Tibial artery (tissue), 4 donors: Measurements from ENCODE around the gene CKS1B.
A peak's percentile ranks its signal among the peaks of the same experiment; 100 is the strongest.

ENCODE experiments used
- DNase-seq, 2 donors: peaks; one replicate each; pipeline ENCODE4 v3.0.0-alpha.2; 2019
- H3K27ac ChIP-seq, 2 donors: fragments of 200-600 bp; sonication (generic) in 1 of 2; 1 replicate in 1 of 2; 2 replicates in 1 of 2; pipeline ENCODE4 v1.5.1; 2018 to 2019; ENCODE audit warnings: mild to moderate bottlenecking in 1 of 2
- H3K27me3 ChIP-seq, 2 donors: fragments of 200-600 bp; sonication (generic) in 1 of 2; one replicate each; pipeline versions ENCODE4 v1.5.1 to v1.6.0; 2016 to 2019
- H3K36me3 ChIP-seq, 3 donors: fragments of 200-600 bp; sonication (generic) in 2 of 3; one replicate each; pipeline ENCODE4 v1.5.1; 2016 to 2019; ENCODE audit warnings: mild to moderate bottlenecking in 2 of 3
- H3K4me1 ChIP-seq, 4 donors: fragments of 200-600 bp; sonication (generic) in 2 of 4; 1 replicate in 3 of 4; 2 replicates in 1 of 4; pipeline ENCODE4 v1.5.1; 2016 to 2019
- H3K4me3 ChIP-seq, 2 donors: fragments of 200-600 bp; sonication (generic) in 1 of 2; 1 replicate in 1 of 2; 2 replicates in 1 of 2; pipeline ENCODE4 v1.5.1; 2018 to 2019; ENCODE audit warnings: mild to moderate bottlenecking in 2 of 2
- H3K9me3 ChIP-seq, 3 donors: fragments of 200-600 bp; sonication (generic) in 1 of 3; one replicate each; pipeline ENCODE4 v1.5.1; 2016 to 2019
- CTCF ChIP-seq, 2 experiments: fragments of 200-600 bp in 1 of 2; fragments of 450-650 bp in 1 of 2; IDR thresholded peaks; one replicate each; pipeline ENCODE4 v1.5.1; 2017 to 2019; ENCODE audit warnings: antibody characterized with exemption in 2 of 2, mild to moderate bottlenecking in 1 of 2, moderate library complexity in 1 of 2
- intact Hi-C: fragments of 100-400 bp; cut with DNase I; formaldehyde crosslinking; loops from one replicate; pipeline ENCODE4 v1.15.0; 2023; ENCODE audit warnings: low total_unique reads

The CKS1B gene

DNA sequence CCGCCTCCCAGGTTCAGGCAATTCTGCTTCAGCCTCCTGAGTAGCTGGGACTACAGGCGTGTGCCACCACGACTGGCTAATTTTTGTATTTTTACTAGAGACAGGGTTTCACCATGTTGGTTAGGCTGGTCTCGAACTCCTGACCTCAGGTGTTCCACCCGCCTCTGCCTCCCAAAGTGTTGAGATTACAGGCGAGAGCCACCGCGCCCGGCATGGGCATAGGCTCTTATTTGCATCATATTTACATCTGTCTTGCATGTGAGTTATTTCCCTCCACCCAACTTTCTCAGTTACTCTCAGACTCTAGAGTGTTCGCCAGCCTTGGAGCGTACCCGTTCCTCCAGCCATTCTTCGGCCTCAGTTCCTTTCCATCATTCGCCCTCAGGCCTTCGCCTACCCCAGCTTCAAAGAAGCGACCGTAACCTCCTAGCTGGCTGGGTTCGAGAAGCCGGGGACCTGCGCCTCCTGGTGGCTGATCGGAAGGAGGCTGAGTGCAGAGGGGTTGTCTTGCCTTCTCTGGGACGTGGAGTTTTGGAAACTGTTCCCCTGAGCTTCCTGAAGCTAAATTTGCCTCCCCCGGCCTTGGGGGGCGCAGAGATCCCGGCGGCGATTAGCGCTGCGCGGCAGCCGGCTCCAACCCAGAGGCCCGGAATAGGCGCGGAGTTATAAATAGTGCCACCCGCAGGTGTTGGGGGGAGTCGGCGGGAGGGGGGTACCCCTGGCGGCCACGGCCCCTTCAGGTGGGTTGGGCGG lies 24.5 kb downstream of the CKS1B start:
- H3K4me3 ChIP-seq, result peak overlapping the region; percentile 87 to 96
- H3K27me3 ChIP-seq, result no peaks in the 10 kb centered on the region
- intact Hi-C loops, result loop anchor here (5.0 kb wide), 1 partner anchor 37 kb away; the partner anchor contains the start of gene PYGO2
- H3K9me3 ChIP-seq, result no peaks in the 10 kb centered on the region
- peak; percentile 47 to 83 for DNase-seq
- no peaks in the 10 kb centered on the region for H3K36me3 ChIP-seq
- TF ChIP-seq CTCF (IDR thresholded peaks at IDR 0.05), result peak; percentile 65
- H3K4me1 ChIP-seq, result peaks cover 0 to 24% (median 18%) of the 10 kb centered on the region in 4 donors
- H3K27ac ChIP-seq, result peak overlapping the region; percentile 95 to 96

GRCh38 chr1:154999571-155000410 lies 25.3 kb downstream of the CKS1B start:
- H3K4me1 ChIP-seq, result peaks cover 0 to 32% (median 26%) of the 10 kb centered on the region in 4 donors
- peak in 1 of 2 donors; percentile 70 for DNase-seq
- intact Hi-C loops, result loop anchor here (5.0 kb wide), 1 partner anchor 37 kb away; the partner anchor contains the start of gene PYGO2
- peak overlapping the region; percentile 95 to 96 for H3K27ac ChIP-seq
- H3K9me3 ChIP-seq, result no peaks in the 10 kb centered on the region
- no peak for TF ChIP-seq CTCF (IDR thresholded peaks at IDR 0.05)
- no peaks in the 10 kb centered on the region for H3K27me3 ChIP-seq
- no peaks in the 10 kb centered on the region for H3K36me3 ChIP-seq
- H3K4me3 ChIP-seq, result peak overlapping the region; percentile 87 to 96

- Histone ChIP-seq H3K36me3 (no peaks in the 10 kb centered on the region), H3K9me3 (no peaks in the 10 kb centered on the region), H3K27ac (peak overlapping the region; percentile 95 to 96), H3K27me3 (no peaks in the 10 kb centered on the region), H3K4me1 (peaks cover 0 to 34% (median 32%) of the 10 kb centered on the region in 4 donors), H3K4me3 (peak overlapping the region; percentile 87 to 96)
- no peak for TF ChIP-seq CTCF (IDR thresholded peaks at IDR 0.05)
- peak; percentile 49 to 80 for DNase-seq
- intact Hi-C loops, result no loop called here
Measured at GRCh38 chr1:155000411-155000725, 25.9 kb downstream of the CKS1B start.

GRCh38 chr1:155000726-155001424 lies 26.4 kb downstream of the CKS1B start:
- H3K27ac ChIP-seq, result peak overlapping the region; percentile 95 to 96
- peak; percentile 82 to 95 for DNase-seq
- peak overlapping the region; percentile 87 to 96 for H3K4me3 ChIP-seq
- no peaks in the 10 kb centered on the region for H3K27me3 ChIP-seq
- peaks cover 0 to 39% (median 37%) of the 10 kb centered on the region in 4 donors for H3K4me1 ChIP-seq
- no peaks in the 10 kb centered on the region for H3K9me3 ChIP-seq
- H3K36me3 ChIP-seq, result no peaks in the 10 kb centered on the region
- TF ChIP-seq CTCF (IDR thresholded peaks at IDR 0.05), result peak in 1 of 2 experiments; percentile 27
- intact Hi-C loops, result loop anchor here (1.0 kb wide), 1 partner anchor 27 kb away; the partner anchor contains the start of gene CKS1B

GRCh38 chr1:155001425-155001674 lies 26.9 kb downstream of the CKS1B start:
- DNase-seq, result no peak
- peaks cover 0 to 44% (median 42%) of the 10 kb centered on the region in 4 donors for H3K4me1 ChIP-seq
- no peaks in the 10 kb centered on the region for H3K36me3 ChIP-seq
- no peaks in the 10 kb centered on the region for H3K9me3 ChIP-seq
- peak overlapping the region; percentile 95 to 96 for H3K27ac ChIP-seq
- intact Hi-C loops, result loop anchor here (1.0 kb wide), 1 partner anchor 27 kb away; the partner anchor contains the start of gene CKS1B
- H3K4me3 ChIP-seq, result peak overlapping the region; percentile 87 to 96
- no peak for TF ChIP-seq CTCF (IDR thresholded peaks at IDR 0.05)
- H3K27me3 ChIP-seq, result no peaks in the 10 kb centered on the region
